ENCODE data around the gene SCNN1A.

- peak; percentile 33; the same call in 1 of the 2 replicates for TF ChIP-seq POLR2AphosphoS5 (IDR thresholded peaks at IDR 0.05; ENCODE audit: low read depth, low read length)
- no peak for TF ChIP-seq SIN3A (IDR thresholded peaks at IDR 0.05; ENCODE audit: borderline replicate concordance, insufficient read depth, low read length)
- TF ChIP-seq REST (IDR thresholded peaks at IDR 0.05; ENCODE audit: insufficient read depth in 1 of 2, low read depth in 2 of 2, low read length in 2 of 2) = no peak
- no peak for TF ChIP-seq TAF1 (IDR thresholded peaks at IDR 0.05; ENCODE audit: borderline replicate concordance, insufficient read depth, low read length)
These were observed 14.9 kb upstream of the SCNN1A start for GRCh38 chr12:6390084-6390799.

All from PFSK-1 (cell line).